DMS114 treated with DMSO at 0.1 percent for 48 hours (cell line): ENCODE data around the gene XIST.
"Not testable (repeated sequence)": the region's sequence is repeated elsewhere in the genome, so short reads cannot be mapped to it uniquely, and the experiment has no call there.

Source experiments
- DNase-seq: peaks from one replicate; lab custom pipeline; 2025; ENCODE audit not compliant: unreplicated experiment; lab: John Stamatoyannopoulos, UW

The XIST gene

GRCh38 chrX:73852467-73852866, at the start of gene XIST:
TSS of gene XIST (minus strand) at chrX:73852714.
- DNase-seq: no peak

DNA sequence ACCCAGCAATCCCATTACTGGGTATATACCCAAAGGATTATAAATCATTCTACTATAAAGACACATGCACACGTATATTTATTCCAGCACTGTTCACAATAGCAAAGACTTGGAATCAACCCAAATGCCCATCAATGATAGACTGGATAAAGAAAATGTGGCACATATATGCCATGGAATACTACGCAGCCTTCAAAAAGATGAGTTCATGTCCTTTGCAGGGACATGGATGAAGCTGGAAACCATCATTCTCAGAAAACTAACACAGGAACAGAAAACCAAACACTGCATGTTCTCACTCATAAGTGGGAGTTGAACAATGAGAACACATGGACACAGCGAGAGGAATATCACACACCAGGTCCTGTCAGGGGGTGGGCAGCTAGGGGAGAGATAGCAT, 45.8 kb upstream of the XIST start:
- DNase-seq: not testable (repeated sequence)

- DNase-seq: not testable (repeated sequence)
These were observed 40.1 kb upstream of the XIST start for GRCh38 chrX:73892515-73893090.

DNA sequence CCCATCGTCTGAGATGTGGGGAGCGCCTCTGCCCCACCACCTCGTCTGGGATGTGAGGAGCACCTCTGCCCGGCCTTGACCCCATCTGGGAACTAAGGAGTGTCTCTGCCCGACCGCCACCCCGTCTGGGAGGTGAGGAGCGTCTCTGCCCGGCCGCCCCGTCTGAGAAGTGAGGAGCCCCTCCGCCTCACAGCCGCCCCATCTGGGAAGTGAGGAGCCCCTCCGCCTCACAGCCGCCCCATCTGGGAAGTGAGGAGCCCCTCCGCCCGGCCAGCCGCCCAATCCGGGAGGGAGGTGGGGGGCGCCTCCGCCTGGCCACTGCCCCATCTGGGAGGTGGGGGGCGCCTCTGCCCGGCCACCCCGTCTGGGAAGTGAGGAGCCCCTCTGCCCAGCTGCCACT, 29.7 kb upstream of the XIST start:
- not testable (repeated sequence) for DNase-seq

GRCh38 chrX:73877687-73878086, 25.2 kb upstream of the XIST start:
- DNase-seq: no peak

DNA sequence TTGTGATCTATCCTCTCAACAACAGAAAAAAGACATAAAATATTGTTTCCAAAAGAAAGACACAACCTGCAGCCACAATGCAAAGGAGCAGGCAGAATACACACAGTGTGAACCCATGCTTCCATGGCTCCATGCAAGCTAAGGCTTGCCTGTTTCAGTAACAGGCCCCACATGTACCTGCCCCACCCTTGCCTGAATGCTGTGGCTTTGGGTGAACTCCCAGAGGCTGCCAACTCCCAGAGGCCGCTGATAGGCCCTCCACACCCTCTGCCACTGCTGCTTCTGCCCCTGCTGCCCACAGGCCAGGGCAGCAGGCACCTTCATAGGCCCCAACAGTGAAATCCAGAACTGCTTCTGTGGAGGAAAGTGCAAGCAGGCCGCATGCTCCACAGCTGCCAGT, 24.4 kb upstream of the XIST start:
- no peak for DNase-seq

GRCh38 chrX:73868916-73869315, 16.4 kb upstream of the XIST start:
- DNase-seq: no peak

- DNase-seq: no peak
These were observed 14.6 kb upstream of the XIST start for GRCh38 chrX:73867144-73867543.

DNA sequence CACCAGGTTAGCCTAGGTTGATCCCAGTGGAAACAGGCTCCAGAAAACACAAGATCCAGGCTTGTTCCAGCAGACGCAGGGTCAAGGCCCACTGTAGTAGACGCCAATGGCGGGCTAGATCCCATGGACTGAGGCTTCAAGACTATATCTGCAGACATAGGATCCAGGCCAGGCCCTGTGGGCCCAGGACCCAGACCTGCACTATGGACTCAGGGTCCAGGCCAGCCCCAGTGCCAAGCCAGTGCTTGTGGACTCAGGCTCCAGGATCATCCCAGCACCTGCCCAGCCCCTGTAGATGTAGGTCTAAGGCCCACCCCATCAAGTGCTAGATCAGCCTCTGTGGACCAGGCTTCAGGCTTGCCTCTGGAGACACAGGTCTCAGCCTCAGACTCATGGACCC, 11.3 kb upstream of the XIST start:
- DNase-seq: no peak

DNA sequence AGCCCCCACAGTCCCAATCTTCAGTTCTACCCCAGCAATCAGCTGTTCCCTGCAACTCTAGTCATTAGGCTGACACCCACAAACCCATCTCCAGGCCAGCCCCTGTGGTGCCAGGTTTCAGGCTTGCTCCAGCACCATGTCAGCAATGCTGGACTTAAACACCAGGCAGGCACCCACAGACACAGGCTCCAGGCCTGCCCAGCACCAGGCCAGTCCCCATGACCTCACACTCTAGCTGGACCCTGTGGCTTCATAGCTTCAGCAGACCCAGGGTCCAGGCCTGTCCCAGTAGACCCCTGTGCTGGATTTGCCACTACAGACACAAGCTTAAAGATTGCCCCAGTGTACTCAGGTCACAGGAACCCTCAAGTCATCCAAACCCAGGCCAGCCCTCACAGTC, 10.8 kb upstream of the XIST start:
- no peak for DNase-seq

GRCh38 chrX:73859622-73860021, 7.1 kb upstream of the XIST start:
- no peak for DNase-seq

GRCh38 chrX:73855546-73855945, 3.0 kb upstream of the XIST start:
- DNase-seq: peak; percentile 27

DNA sequence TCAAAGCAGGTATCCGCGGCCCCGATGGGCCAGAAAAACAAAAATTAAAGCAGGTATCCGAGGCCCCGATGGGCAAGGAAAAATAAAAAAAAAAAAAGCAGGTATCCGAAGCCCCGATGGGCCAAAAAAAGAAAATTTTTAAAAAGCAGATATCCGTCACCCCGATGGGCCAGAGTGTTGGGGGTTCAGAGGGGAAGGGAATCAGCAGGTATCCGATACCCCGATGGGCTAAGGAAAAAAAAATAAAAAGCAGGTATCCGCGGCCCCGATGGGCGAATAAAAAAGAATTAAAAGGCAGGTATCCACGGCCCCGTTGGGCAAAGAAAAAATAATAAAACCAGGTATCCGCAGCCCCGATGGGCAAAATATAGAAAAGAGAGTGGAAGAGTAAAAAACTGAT, 492 bp downstream of the XIST start:
- no peak for DNase-seq

- no peak for DNase-seq
These were observed 1.2 kb downstream of the XIST start for GRCh38 chrX:73851014-73852009.

DNA sequence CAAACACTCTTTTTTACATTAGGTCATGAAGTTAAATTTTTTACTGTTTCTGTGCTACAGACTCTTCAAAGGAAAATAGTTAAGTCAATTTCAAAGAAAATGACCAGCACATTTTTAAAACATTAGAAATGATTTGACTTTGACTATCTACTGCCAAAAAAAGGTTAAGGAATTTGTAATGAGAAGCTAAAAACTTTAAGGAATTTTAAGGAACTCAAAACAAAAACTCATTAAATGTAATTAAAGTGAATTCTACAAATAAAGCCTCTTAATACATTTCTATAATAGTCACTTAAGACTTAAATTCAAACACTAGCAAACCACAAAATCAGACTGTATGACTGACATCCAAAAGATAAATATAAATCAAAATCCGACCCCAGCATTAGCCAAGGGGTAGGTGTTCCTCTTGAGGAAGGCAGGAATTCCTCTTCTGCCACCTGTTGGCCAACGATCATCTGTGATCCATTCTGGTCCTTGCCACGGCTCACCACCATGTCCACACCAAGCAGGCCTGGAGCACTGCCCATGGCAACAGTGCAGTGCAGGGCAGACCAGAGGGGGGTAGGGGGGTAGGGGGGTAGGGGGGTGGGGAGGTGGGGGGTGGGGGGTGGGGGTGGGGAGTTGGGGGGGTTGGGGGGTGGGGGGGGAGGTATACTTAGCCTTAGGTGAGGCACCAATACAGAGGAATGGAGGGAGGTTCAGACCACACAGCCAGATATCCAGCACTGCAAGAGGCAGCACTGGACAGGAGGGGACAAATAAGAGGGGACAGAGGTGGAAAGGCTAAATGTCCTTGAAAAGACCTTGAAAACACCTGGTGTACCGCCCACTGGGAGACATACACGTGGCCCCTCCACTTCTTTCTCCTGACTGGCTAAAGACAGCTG, 2.1 kb downstream of the XIST start:
- no peak for DNase-seq

GRCh38 chrX:73849073-73849472, 3.4 kb downstream of the XIST start:
- no peak for DNase-seq

DNA sequence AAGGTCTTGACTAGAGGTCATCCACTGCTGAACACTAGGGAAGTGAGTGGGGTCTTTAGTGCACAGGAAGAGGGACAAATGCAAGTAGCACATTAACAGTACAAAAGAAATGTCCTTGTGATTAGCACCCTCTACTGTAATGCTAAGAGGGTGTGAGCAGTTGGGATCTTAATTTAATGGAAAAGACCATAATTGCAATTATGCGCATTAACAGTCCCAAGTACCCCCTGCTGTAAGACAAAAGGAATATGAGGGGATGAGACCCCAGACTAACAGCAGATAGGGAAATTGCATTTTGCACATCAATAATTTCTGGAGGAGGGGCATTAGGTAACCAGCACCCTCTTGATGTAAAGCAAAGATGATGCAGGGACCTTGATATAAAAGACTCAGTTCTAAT, 4.5 kb downstream of the XIST start:
- DNase-seq: no peak

GRCh38 chrX:73847100-73847499, 5.4 kb downstream of the XIST start:
- DNase-seq: no peak

GRCh38 chrX:73842541-73843234, 9.8 kb downstream of the XIST start:
- DNase-seq: no peak

- DNase-seq: no peak
These were observed 11.2 kb downstream of the XIST start for GRCh38 chrX:73841337-73841736.
